Forelimb muscle (tissue), 1 donor: Measurements from ENCODE around the gene STK17A. TPM values are rescaled to one million over a fixed set of nuclear protein-coding genes. Genes with fewer than 3 reads are reported as not detected.
"Not testable (repeated sequence)": the region's sequence is repeated elsewhere in the genome, so short reads cannot be mapped to it uniquely, and the experiment has no call there.

Source experiments
- DNase-seq: peaks from one replicate; pipeline ENCODE4 v3.0.0-alpha.2; 2013; ENCODE audit warnings: low read depth
- polyA plus RNA-seq: library from polyadenylated mRNA; unstranded; fragments of 120-200 nt; gene quantifications from one replicate; pipeline ENCODE4 v1.2.1, GENCODE V29; 2013; ENCODE audit not compliant: insufficient read length

Gene STK17A
- polyA plus RNA-seq, 1 donor, result 27.8 TPM

GRCh38 chr7:43596426-43596825, 13.5 kb downstream of the STK17A start:
- DNase-seq, result not testable (repeated sequence)

- no peak for DNase-seq
Measured at GRCh38 chr7:43600056-43600455, 17.1 kb downstream of the STK17A start.

GRCh38 chr7:43602256-43602655, 19.3 kb downstream of the STK17A start:
- no peak for DNase-seq

- no peak for DNase-seq
Measured at GRCh38 chr7:43604251-43604650, 21.3 kb downstream of the STK17A start.

- DNase-seq, result no peak
Measured at GRCh38 chr7:43609097-43609496, 26.2 kb downstream of the STK17A start.

GRCh38 chr7:43612128-43612527, 29.2 kb downstream of the STK17A start:
- no peak for DNase-seq

GRCh38 chr7:43612599-43613589, 30.0 kb downstream of the STK17A start:
- peak; percentile 69 for DNase-seq

- DNase-seq, result no peak
Measured at GRCh38 chr7:43615558-43616145, 32.7 kb downstream of the STK17A start.

GRCh38 chr7:43616977-43617376, 34.1 kb downstream of the STK17A start:
- DNase-seq, result no peak

- no peak for DNase-seq
Measured at GRCh38 chr7:43618073-43618472, 35.2 kb downstream of the STK17A start.

- no peak for DNase-seq
Measured at GRCh38 chr7:43619213-43620012, 36.5 kb downstream of the STK17A start.

- DNase-seq, result no peak
Measured at GRCh38 chr7:43621729-43622448, 39.0 kb downstream of the STK17A start.

- DNase-seq, result no peak
Measured at GRCh38 chr7:43624156-43624555, 41.2 kb downstream of the STK17A start.

GRCh38 chr7:43625453-43625852, 42.5 kb downstream of the STK17A start:
- DNase-seq, result no peak

GRCh38 chr7:43625980-43626379, 43.1 kb downstream of the STK17A start:
- no peak for DNase-seq

- DNase-seq, result no peak
Measured at GRCh38 chr7:43626695-43627094, 43.8 kb downstream of the STK17A start.

- not testable (repeated sequence) for DNase-seq
Measured at GRCh38 chr7:43627798-43628197, 44.9 kb downstream of the STK17A start.

- DNase-seq, result no peak
Measured at GRCh38 chr7:43628431-43628830, 45.5 kb downstream of the STK17A start.

GRCh38 chr7:43629857-43630256, 46.9 kb downstream of the STK17A start:
- no peak for DNase-seq

- DNase-seq, result no peak
Measured at GRCh38 chr7:43630482-43630881, 47.6 kb downstream of the STK17A start.

GRCh38 chr7:43631559-43631958, 48.7 kb downstream of the STK17A start:
- no peak for DNase-seq
